ENCODE data around the gene RNF34.
"Not testable (repeated sequence)": the region's sequence is repeated elsewhere in the genome, so short reads cannot be mapped to it uniquely, and the experiment has no call there.

The RNF34 gene
- total RNA-seq, result 35.9 to 56.5 reads per million in 2 donors

- peak; percentile 94 to 99 (median 97) for DNase-seq
These were observed at the start of gene RNF34 for GRCh38 chr12:121399391-121400331. RNF34 (plus strand) TSS chr12:121400118; CDS start chr12:121400213, 95 bp downstream.

- DNase-seq, result peak; percentile 64 to 99 (median 83)
These were observed 47.9 kb upstream of the RNF34 start, which contains the start of gene ANAPC5 for GRCh38 chr12:121351820-121352681. ANAPC5 (minus strand) TSS chr12:121352411; CDS start chr12:121352340, 71 bp downstream.

DNA sequence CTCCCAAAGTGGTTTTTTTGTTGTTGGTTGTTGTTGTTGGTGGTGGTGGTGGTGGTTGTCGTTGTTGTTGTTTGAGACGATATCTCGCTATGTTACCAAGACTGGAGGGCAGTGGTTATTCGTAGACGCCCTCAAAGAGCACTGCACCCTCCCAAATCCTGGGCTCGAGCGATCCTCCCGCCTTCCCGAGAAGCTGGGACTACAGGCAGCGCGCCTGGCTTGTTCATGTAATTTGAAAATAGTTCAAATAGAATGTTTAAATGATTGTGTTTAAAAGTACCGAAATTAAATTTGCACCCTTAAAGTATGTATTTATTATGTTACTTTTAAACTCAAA lies 47.3 kb upstream of the RNF34 start:
- DNase-seq, result no peak

DNA sequence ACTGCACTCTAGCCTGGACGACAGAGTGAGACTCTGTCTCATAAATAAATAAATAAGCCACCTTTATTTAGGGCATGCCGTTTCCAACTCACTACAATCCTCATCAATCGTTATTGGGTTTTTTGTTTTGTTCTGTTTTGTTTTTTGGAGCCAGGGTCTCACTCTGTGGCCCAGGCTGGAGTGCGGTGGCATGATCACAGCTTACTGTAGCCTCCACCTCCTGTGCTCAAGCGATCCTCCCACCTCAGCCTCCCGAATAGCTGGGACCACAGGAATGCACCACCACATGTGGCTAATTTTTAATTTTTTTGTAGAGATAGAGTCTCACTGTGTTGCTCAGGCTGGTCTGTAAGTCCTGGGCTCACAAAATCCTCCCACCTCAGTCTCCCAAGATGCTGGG lies 44.1 kb upstream of the RNF34 start:
- no peak for DNase-seq

GRCh38 chr12:121356657-121357056 lies 43.3 kb upstream of the RNF34 start:
- no peak for DNase-seq

GRCh38 chr12:121357331-121357730 lies 42.6 kb upstream of the RNF34 start:
- DNase-seq, result no peak

DNA sequence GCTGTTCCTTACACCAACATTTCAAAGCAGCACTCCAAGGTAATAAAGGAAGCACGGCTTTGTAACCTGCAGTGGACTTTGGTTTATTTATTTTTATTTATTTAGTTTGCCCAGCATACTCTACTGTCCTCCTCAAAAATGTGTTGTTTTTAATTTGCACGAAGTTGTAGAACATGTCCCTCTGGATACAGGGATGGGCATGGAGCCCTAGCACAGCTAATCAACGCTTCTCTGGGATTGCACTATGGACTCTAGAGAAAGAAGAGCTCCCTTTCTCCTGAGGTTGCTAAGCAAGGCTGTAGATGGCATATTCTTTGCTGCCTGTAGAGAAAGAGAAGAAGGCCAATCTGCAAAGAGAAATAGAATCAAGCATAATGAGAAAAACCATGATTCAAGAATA lies 41.8 kb upstream of the RNF34 start:
- DNase-seq, result no peak

GRCh38 chr12:121364683-121365121 lies 35.2 kb upstream of the RNF34 start:
- DNase-seq, result peak in 1 of 5 experiments; percentile 11

GRCh38 chr12:121365416-121366062 lies 34.4 kb upstream of the RNF34 start:
- no peak for DNase-seq

GRCh38 chr12:121366063-121366459 lies 33.9 kb upstream of the RNF34 start:
- no peak for DNase-seq

- DNase-seq, result no peak
These were observed 28.5 kb upstream of the RNF34 start for GRCh38 chr12:121371404-121371803.

- DNase-seq, result peak in 1 of 5 experiments; percentile 37
These were observed 26.2 kb upstream of the RNF34 start for GRCh38 chr12:121373755-121374154.

DNA sequence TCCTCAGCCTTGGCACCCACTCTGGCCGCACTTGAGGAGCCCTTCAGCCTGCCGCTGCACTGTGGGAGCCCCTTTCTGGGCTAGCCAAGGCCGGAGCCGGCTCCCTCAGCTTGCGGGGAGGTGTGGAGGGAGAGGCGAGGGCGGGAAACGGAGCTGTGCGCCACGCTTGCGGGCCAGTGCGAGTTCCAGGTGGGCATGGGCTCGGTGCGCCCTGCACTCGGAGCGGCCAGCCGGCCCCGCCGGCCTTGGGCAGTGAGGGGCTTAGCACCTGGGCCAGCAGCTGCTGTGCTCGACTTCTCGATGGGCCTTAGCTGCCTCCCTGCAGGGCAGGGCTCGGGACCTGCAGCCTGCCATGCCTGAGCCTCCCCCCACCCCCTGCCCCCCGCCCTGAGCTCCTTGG lies 25.6 kb upstream of the RNF34 start:
- not testable (repeated sequence) for DNase-seq

GRCh38 chr12:121374945-121375584 lies 24.9 kb upstream of the RNF34 start:
- DNase-seq, result not testable (repeated sequence)

GRCh38 chr12:121376754-121377697 lies 22.9 kb upstream of the RNF34 start:
- DNase-seq, result no peak

GRCh38 chr12:121378736-121379135 lies 21.2 kb upstream of the RNF34 start:
- DNase-seq, result no peak

DNA sequence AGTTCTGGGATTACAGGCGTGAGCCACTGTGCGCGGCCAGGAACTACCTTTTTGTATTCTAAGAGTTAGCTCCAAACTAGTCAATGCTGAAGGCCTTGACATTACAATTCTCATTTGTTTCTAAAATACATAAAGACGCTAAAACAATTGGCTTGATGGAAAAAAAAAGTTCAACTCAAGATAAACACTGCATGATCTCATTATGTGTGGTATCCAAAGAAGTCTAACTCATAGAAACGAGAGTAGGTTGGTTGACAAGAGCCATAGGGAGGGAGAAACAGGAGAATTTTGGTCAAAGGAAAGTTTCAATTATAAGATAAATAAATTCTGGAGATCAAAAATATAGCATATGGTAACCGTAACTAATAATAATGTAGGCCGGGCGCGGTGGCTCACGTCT lies 20.0 kb upstream of the RNF34 start:
- DNase-seq, result no peak

DNA sequence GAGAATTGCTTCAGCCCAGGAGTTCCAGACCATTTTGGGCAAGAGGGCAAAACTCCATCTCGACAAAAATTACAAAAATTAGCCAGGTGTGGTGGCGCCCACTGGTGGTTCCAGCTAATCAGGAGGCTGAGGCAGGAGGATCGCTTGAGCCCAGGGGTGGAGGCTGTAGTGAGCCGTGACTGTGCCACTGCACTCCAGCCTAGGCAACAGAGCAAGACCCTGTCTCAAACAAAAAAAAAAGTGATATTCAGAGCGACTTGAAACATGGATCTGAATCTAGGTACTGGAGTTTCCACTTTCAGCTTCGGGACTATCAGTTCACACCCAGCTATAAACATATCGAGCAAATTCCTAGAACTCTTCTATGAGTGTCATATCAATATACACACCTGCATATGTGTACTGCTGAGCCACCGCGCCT lies 16.3 kb upstream of the RNF34 start:
- DNase-seq, result no peak

DNA sequence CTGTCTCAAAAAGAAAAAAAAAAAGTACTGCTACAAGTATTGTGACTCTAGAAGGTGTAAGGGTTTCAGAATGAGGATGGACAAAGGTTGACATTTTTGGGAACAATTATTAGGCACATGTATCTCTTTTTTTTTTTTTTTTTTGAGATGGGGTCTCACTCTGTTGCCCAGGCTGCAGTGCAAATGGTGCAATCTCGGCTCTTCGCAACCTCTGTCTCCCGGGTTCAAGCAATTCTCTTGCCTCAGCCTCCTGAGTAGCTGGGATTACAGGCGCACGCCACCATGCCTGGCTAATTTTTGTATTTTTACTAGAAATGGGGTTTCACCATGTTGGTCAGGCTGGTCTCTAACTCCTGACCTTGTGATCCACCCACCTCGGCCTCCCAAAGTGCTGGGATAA lies 15.0 kb upstream of the RNF34 start:
- DNase-seq, result not testable (repeated sequence)

DNA sequence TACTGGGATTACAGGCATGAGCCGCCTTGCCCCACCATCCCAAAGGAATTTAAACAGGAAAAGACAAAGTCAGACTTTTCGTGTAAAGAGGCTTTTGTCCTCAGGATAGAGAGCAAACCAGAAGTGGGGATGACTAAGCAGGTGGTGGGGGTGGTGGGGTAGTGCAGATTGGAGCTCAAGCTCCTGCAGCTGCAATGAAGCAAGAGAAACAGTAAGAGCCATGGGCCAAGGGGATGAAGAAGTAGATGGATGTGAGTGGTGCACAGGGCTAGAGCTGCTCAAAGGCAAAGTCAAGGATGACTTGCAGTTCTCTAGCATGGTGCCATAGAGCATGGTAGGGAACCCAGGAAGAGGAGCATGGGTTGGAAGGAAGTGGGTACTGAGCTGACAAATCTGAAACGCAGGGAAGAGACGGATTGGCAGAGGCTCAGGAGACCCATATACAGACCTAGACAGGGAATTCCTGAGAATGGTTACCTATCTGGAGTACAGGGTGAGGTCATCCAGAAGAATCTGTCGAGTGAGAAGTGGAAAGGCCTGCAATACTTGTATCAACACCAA lies 11.4 kb upstream of the RNF34 start:
- DNase-seq, result no peak

DNA sequence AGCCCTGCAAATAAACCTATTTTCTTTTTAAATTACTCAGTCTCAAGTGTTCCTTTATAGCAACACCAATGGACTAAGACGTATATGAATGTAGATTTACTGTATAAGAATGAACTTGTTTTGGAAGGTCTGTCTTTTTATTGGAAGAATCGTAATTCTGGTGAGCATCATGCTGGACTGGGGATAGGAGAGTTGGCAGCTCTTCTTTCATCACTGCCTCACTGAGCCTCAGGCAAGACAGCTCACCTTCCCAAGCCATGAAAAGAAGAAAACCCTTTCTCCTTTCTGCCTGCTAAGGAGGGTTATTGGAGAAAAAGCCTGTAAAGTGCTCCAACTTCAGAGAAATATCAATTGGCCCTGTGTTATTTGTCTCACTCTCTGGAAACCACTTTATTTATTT lies 9.1 kb upstream of the RNF34 start:
- no peak for DNase-seq
